HCT116 (cell line): ENCODE measurements around the gene OTUD7B.

Source experiments
- CTCF ChIP-seq, 3 experiments: fragments of 200-600 bp in 1 of 3; sonication (generic) in 1 of 3; IDR thresholded peaks in 2 of 3; conservative IDR thresholded peaks in 1 of 3; 2 replicates each; pipeline ENCODE4 v1.5.1; 2012 to 2017; ENCODE audit warnings: low read depth in 2 of 3, low read length in 2 of 3, antibody characterized with exemption in 1 of 3, borderline replicate concordance in 1 of 3, control low read depth in 1 of 3, mild to moderate bottlenecking in 1 of 3, mixed read lengths in 1 of 3, mixed run types in 1 of 3, moderate library complexity in 1 of 3; ENCODE audit not compliant: insufficient read depth in 1 of 3
- EGR1 ChIP-seq: IDR thresholded peaks from 2 replicates; pipeline ENCODE4 v1.6.1; 2012; ENCODE audit warnings: low read depth
- EZH2 ChIP-seq: fragments of 200-600 bp; sonication (generic); IDR thresholded peaks from 2 replicates; pipeline ENCODE4 v1.6.1; 2017; ENCODE audit warnings: antibody characterized with exemption, mixed run types
- MAX ChIP-seq: IDR thresholded peaks from 2 replicates; pipeline ENCODE4 v1.6.1; 2012
- POLR2A ChIP-seq: IDR thresholded peaks from 2 replicates; pipeline ENCODE4 v1.7.0; 2011; ENCODE audit warnings: borderline replicate concordance; ENCODE audit not compliant: insufficient read depth, insufficient read length; ENCODE audit errors: extremely low read depth
- REST ChIP-seq: IDR thresholded peaks from 2 replicates; pipeline ENCODE4 v1.6.1; 2012; ENCODE audit warnings: low read depth
- SIN3A ChIP-seq: IDR thresholded peaks from 2 replicates; pipeline ENCODE4 v1.6.1; 2012; ENCODE audit warnings: low read depth
- SP1 ChIP-seq: IDR thresholded peaks from 2 replicates; pipeline ENCODE4 v1.6.1; 2012; ENCODE audit warnings: low read depth
- SRF ChIP-seq: IDR thresholded peaks from 2 replicates; pipeline ENCODE4 v1.6.1; 2012; ENCODE audit warnings: low read depth
- TCF7L2 ChIP-seq: IDR thresholded peaks from 2 replicates; pipeline ENCODE4 v1.7.0; 2011; ENCODE audit warnings: borderline replicate concordance, inconsistent platforms; ENCODE audit not compliant: insufficient read depth, insufficient read length; ENCODE audit errors: extremely low read depth
- YY1 ChIP-seq: IDR thresholded peaks from 2 replicates; pipeline ENCODE4 v1.6.1; 2011; ENCODE audit warnings: low read length, low read depth, moderate library complexity, mild to moderate bottlenecking; ENCODE audit not compliant: insufficient replicate concordance; ENCODE audit errors: extremely low read depth
- ZBTB33 ChIP-seq: IDR thresholded peaks from 2 replicates; pipeline ENCODE4 v1.6.1; 2011; ENCODE audit warnings: mild to moderate bottlenecking, low read length, moderate library complexity; ENCODE audit not compliant: insufficient replicate concordance; ENCODE audit errors: extremely low read depth
- ZFX ChIP-seq: fragments of 450-650 bp; IDR thresholded peaks from 2 replicates; pipeline ENCODE4 v1.6.1; 2017
- ZNF274 ChIP-seq: fragments of 200-500 bp; sonication (Bioruptor generic); IDR thresholded peaks from 2 replicates; pipeline ENCODE4 v1.6.1; 2014; ENCODE audit warnings: mild to moderate bottlenecking, low read depth, low read length, inconsistent platforms

- TF ChIP-seq POLR2A (no peak), CTCF (IDR thresholded peaks at IDR 0.05 in 2 of 3, conservative IDR thresholded peaks at IDR 0.05 in 1 of 3; ENCODE audit: borderline replicate concordance in 1 of 3, insufficient read depth in 1 of 3, low read depth in 2 of 3, low read length in 2 of 3) (no peak), ZBTB33 (no peak), EZH2 (no peak), TCF7L2 (no peak), YY1 (no peak), SP1 (no peak), EGR1 (no peak), ZNF274 (no peak), SIN3A (no peak), ZFX (no peak), REST (no peak), SRF (no peak), MAX (no peak)
Measured at GRCh38 chr1:149925345-149925744, 85.2 kb downstream of the OTUD7B start.
